Left ventricle myocardium inferior (tissue), 1 donor: ENCODE data around the gene USPL1. TPM values are rescaled to one million over a fixed set of nuclear protein-coding genes. Genes with fewer than 3 reads are reported as not detected.

Experiments
- DNase-seq: peaks from one replicate; pipeline ENCODE4 v3.0.0-alpha.2; 2020
- H3K27ac ChIP-seq: fragments of 200-600 bp; replicated peaks from 2 replicates; pipeline ENCODE4 v1.8.0; 2021
- H3K27me3 ChIP-seq: fragments of 200-600 bp; 2 replicates; pipeline ENCODE4 v1.8.0; 2021; ENCODE audit warnings: low read depth
- H3K36me3 ChIP-seq: fragments of 200-600 bp; 2 replicates; pipeline ENCODE4 v1.8.0; 2021
- H3K4me1 ChIP-seq: fragments of 200-600 bp; 2 replicates; pipeline ENCODE4 v1.8.0; 2021
- H3K4me3 ChIP-seq: fragments of 200-600 bp; 2 replicates; pipeline ENCODE4 v1.8.0; 2021; ENCODE audit warnings: mild to moderate bottlenecking, moderate library complexity
- H3K9me3 ChIP-seq: fragments of 200-600 bp; replicated peaks from 2 replicates; pipeline ENCODE4 v1.8.0; 2021
- CTCF ChIP-seq: fragments of 200-600 bp; IDR thresholded peaks from 2 replicates; pipeline ENCODE4 v1.8.0; 2021; ENCODE audit warnings: antibody characterized with exemption, mild to moderate bottlenecking, borderline replicate concordance
- intact Hi-C: fragments of 100-400 bp; cut with micrococcal nuclease; formaldehyde crosslinking; loops from one replicate; pipeline ENCODE4 v1.11.0; 2022
- total RNA-seq: library from RNA; stranded (reverse); fragmentation: NEBNext Ultra II Directional; extraction: Animal tissue kit (Norgen Biotek cat#: 25700); gene quantifications from one replicate; pipeline ENCODE4 v1.2.1, GENCODE V29; 2021
- donor health status: DM: no; HTN: yes; CAD: no; lungs with severe emphysema.

Gene USPL1
- total RNA-seq, 1 donor from 2014 or later, result 9.1 TPM

- Histone ChIP-seq H3K9me3 (no peaks in the 10 kb centered on the region), H3K4me3 (no peak overlapping the region), H3K36me3 (no peaks in the 10 kb centered on the region), H3K4me1 (peaks cover 9% of the 10 kb centered on the region), H3K27me3 (no peaks in the 10 kb centered on the region), H3K27ac (peak overlapping the region; percentile 38)
- intact Hi-C loops, result no loop called here
- no peak for TF ChIP-seq CTCF
- no peak for DNase-seq
Measured at GRCh38 chr13:30607908-30608307, 9.8 kb upstream of the USPL1 start.

- Histone ChIP-seq H3K4me1 (peaks cover 9% of the 10 kb centered on the region), H3K36me3 (no peaks in the 10 kb centered on the region), H3K9me3 (no peaks in the 10 kb centered on the region), H3K27me3 (no peaks in the 10 kb centered on the region), H3K4me3 (no peak overlapping the region), H3K27ac (peak overlapping the region; percentile 38)
- DNase-seq, result no peak
- intact Hi-C loops, result no loop called here
- no peak for TF ChIP-seq CTCF
Measured at GRCh38 chr13:30608364-30608763, 9.4 kb upstream of the USPL1 start.

GRCh38 chr13:30610311-30610710, 7.4 kb upstream of the USPL1 start:
- no peaks in the 10 kb centered on the region for H3K9me3 ChIP-seq
- H3K27me3 ChIP-seq, result no peaks in the 10 kb centered on the region
- no peak for DNase-seq
- H3K4me3 ChIP-seq, result no peak overlapping the region
- no peaks in the 10 kb centered on the region for H3K36me3 ChIP-seq
- intact Hi-C loops, result loop anchor here (10.0 kb wide), 1 partner anchor 126 kb away; no protein-coding TSS in a partner anchor
- no peak for TF ChIP-seq CTCF
- no peak overlapping the region for H3K27ac ChIP-seq
- peaks cover 13% of the 10 kb centered on the region for H3K4me1 ChIP-seq

- intact Hi-C loops, result loop anchor here (10.0 kb wide), 1 partner anchor 131 kb away; no protein-coding TSS in a partner anchor
- Histone ChIP-seq H3K27ac (peak overlapping the region; percentile 99), H3K27me3 (no peaks in the 10 kb centered on the region), H3K9me3 (no peaks in the 10 kb centered on the region), H3K36me3 (no peaks in the 10 kb centered on the region), H3K4me1 (peaks cover 43% of the 10 kb centered on the region), H3K4me3 (peak overlapping the region; percentile 82)
- no peak for DNase-seq
- TF ChIP-seq CTCF, result no peak
Measured at GRCh38 chr13:30615481-30615865, 2.2 kb upstream of the USPL1 start.

- intact Hi-C loops, result loop anchor here (10.0 kb wide), 1 partner anchor 131 kb away; no protein-coding TSS in a partner anchor
- no peak for TF ChIP-seq CTCF
- peak overlapping the region; percentile 82 for H3K4me3 ChIP-seq
Measured at GRCh38 chr13:30615866-30616541, 1.7 kb upstream of the USPL1 start.

More at GRCh38 chr13:30615866-30616541, 1.7 kb upstream of the USPL1 start:
- H3K27ac ChIP-seq, result peak overlapping the region; percentile 99
- no peak for DNase-seq
- H3K27me3 ChIP-seq, result no peaks in the 10 kb centered on the region
- H3K36me3 ChIP-seq, result no peaks in the 10 kb centered on the region
- H3K4me1 ChIP-seq, result peaks cover 49% of the 10 kb centered on the region
- no peaks in the 10 kb centered on the region for H3K9me3 ChIP-seq
